Measurements from ENCODE around the gene CD320.
"Not testable (repeated sequence)": the region's sequence is repeated elsewhere in the genome, so short reads cannot be mapped to it uniquely, and the experiment has no call there.

Gene CD320

GRCh38 chr19:8307965-8308866, at the start of gene CD320:
Gene CD320 (minus strand): TSS chr19:8308358. CDS start chr19:8308290, 68 bp downstream.
- peak; percentile 98 for DNase-seq (ENCODE audit: low spot score)

DNA sequence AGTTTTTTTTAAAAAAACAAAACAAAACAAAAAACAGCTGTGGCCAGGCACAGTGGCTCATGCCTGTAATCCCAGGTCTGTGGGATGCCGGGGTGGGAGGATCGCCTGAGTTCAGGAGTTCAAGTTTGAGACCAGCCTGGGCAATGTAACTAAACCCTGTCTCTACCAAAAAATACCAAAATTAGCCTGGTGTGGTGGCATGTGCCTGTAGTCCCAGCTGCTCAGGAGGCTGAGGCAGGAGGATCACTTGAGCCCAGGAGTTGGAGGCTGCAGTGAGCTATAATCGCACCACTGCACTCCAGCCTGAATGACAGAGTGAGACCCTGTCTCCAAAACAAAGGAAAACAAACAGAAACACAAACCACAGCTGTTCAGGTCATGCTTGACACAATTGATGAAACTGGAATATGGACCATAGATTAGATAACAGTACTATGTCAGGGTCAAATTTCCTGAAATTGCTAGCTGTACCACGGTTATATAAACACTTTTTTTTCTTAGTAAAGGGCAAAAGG, 48.9 kb upstream of the CD320 start:
- no peak for DNase-seq (ENCODE audit: low spot score)

GRCh38 chr19:8355631-8356402, 47.7 kb upstream of the CD320 start:
- DNase-seq (ENCODE audit: low spot score), result no peak

DNA sequence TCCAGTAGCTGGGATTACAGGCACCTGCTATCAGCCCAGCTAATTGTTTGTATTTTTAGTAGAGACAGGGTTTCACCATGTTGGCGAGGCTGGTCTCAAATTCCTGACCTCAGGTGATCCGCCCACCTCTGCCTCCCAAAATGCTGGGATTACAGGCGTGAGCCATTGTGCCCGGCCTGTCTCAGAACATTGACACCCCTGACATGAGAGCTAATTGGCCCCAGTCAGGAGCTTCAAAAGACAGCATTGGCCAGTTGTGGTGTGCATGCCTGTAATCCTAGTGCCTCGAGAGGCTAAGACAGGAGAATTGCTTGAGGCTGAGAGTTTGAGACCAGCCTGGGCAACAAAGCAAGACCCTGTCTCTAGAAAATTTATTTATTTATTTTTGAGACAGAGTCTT, 44.7 kb upstream of the CD320 start:
- DNase-seq (ENCODE audit: low spot score), result not testable (repeated sequence)

DNA sequence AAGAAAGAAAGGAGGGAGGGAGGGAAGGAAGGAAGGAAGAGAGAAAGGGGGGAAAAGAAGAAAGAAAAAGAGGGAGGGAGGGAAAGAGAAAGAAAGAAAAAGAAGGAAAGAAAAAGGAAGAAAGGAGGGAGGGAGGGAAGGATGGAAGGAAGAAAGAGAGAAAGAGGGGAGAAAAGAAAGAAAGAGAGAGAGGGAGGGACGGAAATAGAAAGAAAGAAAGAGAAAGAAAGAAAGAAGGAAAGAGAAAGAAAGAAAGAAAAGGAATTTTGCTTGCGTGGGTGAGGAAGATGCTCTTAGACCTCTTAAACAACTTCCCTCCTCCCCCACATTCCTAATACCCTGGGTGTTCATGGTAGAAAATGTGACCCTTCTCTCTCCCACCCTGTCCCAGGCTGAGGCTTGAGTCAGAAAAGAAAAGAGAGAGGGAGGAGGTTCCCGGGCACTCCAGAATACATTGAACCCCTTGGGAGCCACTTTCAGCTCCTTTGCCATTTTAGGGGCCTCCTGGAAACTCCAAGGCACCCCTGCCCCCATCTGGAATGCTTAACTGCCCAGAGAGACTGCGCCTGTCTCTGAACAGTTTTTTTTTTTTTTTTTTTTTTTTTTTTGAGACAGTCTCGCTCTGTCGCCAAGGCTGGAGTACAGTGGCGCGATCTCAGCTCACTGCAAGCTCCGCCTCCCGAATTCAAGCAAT, 44.1 kb upstream of the CD320 start:
- no peak for DNase-seq (ENCODE audit: low spot score)

DNA sequence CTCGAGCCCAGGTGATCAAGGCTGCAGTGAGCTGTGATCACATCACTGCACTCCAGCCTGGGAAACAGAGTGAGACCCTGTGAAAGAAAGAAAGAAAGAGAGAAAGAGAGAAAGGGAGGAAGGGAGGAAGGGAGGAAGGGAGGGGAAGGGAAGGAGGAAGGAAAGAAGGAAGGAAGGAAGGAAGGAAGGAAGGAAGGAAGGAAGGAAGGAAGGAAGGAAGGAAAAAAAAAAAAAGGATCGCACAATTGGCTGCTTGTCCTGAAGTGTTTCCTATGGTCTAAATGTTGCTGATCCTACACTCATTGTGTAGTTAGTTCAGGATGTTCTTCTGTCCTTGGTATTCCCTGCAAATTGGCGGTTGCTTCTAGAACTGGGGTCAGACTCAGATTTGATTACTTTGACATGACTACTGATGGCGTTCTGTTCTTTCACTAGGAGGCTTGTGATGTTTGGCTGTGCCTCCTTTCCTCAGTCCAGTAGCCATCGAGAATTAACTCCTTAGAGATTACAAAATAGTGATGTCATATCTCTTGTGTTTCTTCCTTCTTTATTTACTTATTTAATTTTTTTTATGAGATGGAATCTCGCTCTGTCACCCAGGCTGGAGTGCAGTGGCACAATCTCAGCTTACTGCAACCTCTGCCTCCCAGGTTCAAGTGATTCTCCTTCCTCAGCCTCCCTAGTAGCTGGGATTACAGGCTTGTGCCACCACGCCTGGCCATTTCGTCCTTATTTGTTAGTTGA, 41.6 kb upstream of the CD320 start:
- not testable (repeated sequence) for DNase-seq (ENCODE audit: low spot score)

- no peak for DNase-seq (ENCODE audit: low spot score)
Measured at GRCh38 chr19:8343483-8343844, 35.3 kb upstream of the CD320 start.

GRCh38 chr19:8342684-8343482, 34.7 kb upstream of the CD320 start, which contains the start of gene KANK3:
Gene KANK3 (minus strand): TSS chr19:8343262. CDS start chr19:8337828, 5,434 bp downstream.
- peak; percentile 97 for DNase-seq (ENCODE audit: low spot score)

DNA sequence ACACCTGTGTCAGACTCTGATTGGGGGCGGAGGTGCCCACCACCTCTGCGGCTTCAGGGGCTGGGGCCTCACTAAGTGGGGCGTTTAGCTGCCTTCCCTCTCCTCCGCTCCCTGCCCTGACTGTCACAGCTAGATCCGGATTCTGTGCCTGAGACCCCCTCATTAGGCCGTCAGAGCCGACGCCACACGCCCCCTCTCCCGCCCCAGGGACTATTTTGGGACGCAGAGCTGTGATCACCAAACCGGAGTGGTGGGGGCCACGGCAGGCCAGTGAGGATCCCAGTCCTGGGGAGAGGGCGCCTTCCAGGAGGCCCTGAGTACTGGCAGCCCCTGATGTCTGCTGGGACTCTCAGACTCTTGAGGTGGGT, 34.1 kb upstream of the CD320 start:
- DNase-seq (ENCODE audit: low spot score), result no peak

GRCh38 chr19:8341504-8341903, 33.3 kb upstream of the CD320 start:
- not testable (repeated sequence) for DNase-seq (ENCODE audit: low spot score)

DNA sequence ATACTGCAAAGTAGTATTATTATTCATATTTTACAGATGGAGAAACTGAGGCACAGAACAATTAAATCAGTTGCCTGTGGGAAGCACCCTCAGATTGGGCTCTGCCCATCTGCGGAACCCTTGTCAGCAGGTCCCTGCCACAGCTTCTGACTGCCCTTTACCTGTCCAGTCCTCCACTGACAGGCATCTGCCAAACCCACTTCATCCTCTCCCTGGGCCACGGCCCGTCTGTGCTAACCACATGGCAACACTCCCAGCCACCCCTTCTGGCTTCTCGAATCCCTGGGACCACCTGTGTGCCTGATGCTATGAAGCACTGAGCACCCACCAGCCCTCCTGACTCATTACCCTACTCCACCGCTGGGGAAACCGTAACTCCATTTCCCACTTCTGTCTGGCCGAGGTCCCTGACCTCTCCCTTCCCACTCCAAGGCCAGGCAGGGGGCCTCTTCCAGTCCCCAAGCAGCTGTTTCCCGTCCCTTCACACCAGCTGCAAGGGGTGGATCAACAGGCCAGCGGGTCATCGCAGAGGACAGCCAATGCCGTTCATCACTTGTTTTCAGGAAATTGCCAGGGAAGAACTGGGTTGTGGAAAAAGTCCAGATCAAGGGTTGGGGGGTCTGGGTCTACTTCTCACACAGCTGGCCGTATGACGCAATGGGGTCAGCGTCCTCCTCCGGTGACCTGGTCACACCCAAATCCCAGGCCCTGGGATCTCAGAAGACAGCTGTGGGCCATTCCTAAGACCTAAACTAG, 32.4 kb upstream of the CD320 start:
- DNase-seq (ENCODE audit: low spot score), result no peak

DNA sequence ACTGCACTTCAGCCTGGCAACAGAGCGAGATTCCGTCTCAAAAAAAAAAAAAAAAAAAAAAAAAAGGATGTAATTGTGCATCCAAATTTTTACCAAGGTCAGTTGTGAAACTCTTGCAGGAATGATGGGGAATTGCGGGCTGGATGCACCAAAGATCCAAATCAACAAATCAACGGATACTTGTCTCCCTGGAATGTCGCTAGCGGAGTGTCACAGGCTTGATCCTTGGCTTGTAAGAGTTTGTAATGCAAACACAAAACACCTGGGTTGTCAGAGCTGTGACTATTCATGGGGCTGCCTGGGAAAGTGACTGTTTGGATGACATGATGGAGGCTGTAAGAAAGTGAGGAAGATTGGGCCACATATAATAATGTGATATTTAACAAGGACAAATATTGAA, 30.7 kb upstream of the CD320 start:
- no peak for DNase-seq (ENCODE audit: low spot score)

DNA sequence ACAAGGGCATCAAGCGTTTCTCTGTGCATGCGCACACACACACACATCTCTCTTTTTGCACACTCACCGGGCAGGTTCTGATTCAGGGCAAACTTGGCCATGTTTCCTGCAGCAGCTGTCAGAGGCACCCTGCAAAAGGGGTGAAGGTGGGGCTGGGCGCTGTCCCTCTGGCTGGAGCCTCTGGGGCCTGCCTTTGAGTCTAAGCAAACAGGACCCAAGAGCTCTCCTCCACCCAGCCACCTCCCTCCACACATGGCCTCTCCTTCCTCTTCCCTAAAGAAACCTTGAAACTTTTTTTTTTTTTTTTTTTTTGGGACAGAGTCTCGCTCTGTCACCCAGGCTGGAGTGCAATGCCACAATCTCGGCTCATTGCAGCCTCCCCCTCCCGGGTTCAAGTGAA, 29.6 kb upstream of the CD320 start:
- no peak for DNase-seq (ENCODE audit: low spot score)

GRCh38 chr19:8336660-8337059, 28.5 kb upstream of the CD320 start:
- no peak for DNase-seq (ENCODE audit: low spot score)

GRCh38 chr19:8336072-8336569, 28.0 kb upstream of the CD320 start:
- no peak for DNase-seq (ENCODE audit: low spot score)

DNA sequence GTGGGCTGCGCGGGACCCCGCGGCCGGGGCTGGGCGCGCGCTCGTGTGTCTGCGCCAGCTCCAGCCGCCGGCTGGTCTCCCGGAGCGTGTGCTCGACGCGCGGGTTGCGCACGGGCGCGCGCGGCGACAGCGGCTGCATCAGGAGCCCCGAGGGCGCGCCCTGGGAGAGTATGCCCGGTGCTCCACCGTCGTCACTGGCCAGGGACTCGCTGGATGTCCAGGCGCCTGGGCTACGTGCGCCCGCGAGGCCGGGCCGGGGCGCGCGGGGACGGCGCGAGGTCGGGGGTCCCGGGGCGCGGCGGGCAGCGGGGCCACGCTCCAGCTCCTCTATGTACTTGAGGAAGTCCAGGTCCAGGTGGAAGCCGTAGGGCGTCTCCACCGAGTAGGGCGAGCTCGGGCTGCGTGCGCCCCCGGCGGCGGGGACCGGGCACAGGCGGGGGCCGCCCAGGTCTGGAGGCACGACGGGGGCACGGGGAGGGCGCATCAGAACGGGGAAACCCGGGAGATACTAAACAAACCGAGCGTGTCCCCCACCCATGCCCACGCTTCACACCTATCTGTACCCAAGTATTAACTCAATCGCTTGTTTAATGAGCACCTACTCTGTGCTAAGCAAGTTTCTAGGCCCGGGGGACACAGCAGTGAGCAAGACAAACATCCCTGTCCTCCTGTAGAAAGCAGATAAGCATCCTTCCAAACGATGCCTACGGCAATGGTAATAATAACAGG, 27.3 kb upstream of the CD320 start:
- DNase-seq (ENCODE audit: low spot score), result peak; percentile 58

DNA sequence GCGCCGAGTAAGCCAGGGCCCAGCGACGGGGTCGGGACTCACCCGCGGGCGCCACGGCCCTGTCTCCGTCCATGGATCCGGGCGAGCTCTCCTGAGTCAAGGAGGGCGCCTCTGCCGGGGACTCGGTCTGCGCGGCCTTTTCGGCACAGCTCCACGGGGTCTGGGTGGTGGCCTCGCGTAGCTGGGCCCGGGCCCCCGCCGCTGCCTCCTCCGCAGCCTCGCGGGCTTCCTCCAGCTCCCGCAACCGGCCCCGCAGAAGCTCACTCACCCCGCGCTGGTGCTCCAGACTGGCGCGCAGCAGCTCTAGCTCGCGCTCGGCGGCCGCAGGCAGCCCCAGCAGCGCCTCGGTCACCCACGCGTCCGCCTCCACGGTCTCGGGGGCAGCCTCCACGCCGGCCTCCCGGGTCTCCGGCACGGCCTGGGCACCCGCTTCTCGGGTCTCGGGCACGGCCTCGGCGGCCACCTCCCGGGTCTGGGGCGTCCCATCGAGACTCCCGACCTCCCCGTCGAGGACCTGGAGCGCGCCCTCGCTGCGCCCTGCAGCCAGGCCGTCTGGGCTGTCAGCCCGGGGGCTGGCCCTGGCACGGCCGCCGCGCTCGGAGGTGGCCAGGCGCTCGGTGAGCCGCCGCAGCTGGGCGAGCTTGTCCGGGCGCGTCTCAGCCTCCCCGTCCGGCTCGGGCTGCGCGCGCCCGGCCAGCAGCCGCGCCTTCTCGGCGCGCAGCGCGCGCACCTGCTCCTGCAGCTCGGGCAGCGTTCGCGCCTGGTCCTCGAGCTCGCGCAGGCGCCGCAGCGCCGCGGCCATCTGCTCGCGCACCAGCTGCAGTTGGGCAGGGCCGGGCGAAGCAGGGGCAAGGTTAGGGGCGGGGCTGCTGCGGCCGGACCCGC, 26.5 kb upstream of the CD320 start:
- DNase-seq (ENCODE audit: low spot score), result peak; percentile 92
